Measurements from ENCODE around the gene ITGB7.

- TF ChIP-seq CTCF (IDR thresholded peaks at IDR 0.05): no peak
- TF ChIP-seq POLR2AphosphoS5 (IDR thresholded peaks at IDR 0.05): no peak
- no peak for TF ChIP-seq EP300 (IDR thresholded peaks at IDR 0.05)
These were observed 6.4 kb downstream of the ITGB7 start for GRCh38 chr12:53200458-53201176.
